H9 (cell line): Measurements from ENCODE around the gene CDNF. TPM values are rescaled to one million over a fixed set of nuclear protein-coding genes. Genes with fewer than 3 reads are reported as not detected.

ENCODE experiments used
- DNase-seq: peaks from one replicate; pipeline ENCODE4 v3.0.0-alpha.2; 2017
- H2AFZ ChIP-seq: one replicate; pipeline ENCODE4 v1.6.1; 2013; ENCODE audit warnings: mild to moderate bottlenecking, low read length, control low read depth, moderate library complexity
- H2AK5ac ChIP-seq: 2 replicates; pipeline ENCODE4 v1.6.1; 2013; ENCODE audit warnings: low read length, control low read depth, mixed read lengths; ENCODE audit not compliant: insufficient read length
- H2BK120ac ChIP-seq: one replicate; pipeline ENCODE4 v1.6.1; 2013; ENCODE audit warnings: low read depth, mild to moderate bottlenecking, low read length, control low read depth, inconsistent platforms; ENCODE audit not compliant: poor library complexity, severe bottlenecking
- H2BK12ac ChIP-seq: 2 replicates; pipeline ENCODE4 v1.6.1; 2013; ENCODE audit warnings: low read length, control low read depth, mixed read lengths, low read depth; ENCODE audit not compliant: insufficient read length
- H2BK15ac ChIP-seq: 2 replicates; pipeline ENCODE4 v1.6.1; 2013; ENCODE audit warnings: low read depth, low read length, control low read depth
- H2BK20ac ChIP-seq: one replicate; pipeline ENCODE4 v1.6.1; 2013; ENCODE audit warnings: low read depth, mild to moderate bottlenecking, low read length, control low read depth, inconsistent platforms; ENCODE audit not compliant: poor library complexity, severe bottlenecking
- H2BK5ac ChIP-seq: 2 replicates; pipeline ENCODE4 v1.6.1; 2013; ENCODE audit warnings: low read length, control low read depth, mixed read lengths; ENCODE audit not compliant: insufficient read length
- H3K14ac ChIP-seq: 2 replicates; pipeline ENCODE4 v1.6.1; 2013; ENCODE audit warnings: low read length, control low read depth; ENCODE audit not compliant: insufficient read depth
- H3K18ac ChIP-seq: 2 replicates; pipeline ENCODE4 v1.6.1; 2013; ENCODE audit warnings: low read depth, mild to moderate bottlenecking, mixed read lengths, low read length, control low read depth; ENCODE audit not compliant: insufficient read length
- H3K23ac ChIP-seq: 2 replicates; pipeline ENCODE4 v1.6.1; 2013; ENCODE audit warnings: low read length, control low read depth, mixed read lengths, low read depth; ENCODE audit not compliant: insufficient read length
- H3K23me2 ChIP-seq: 2 replicates; pipeline ENCODE4 v1.6.1; 2013; ENCODE audit warnings: low read depth, mild to moderate bottlenecking, mixed read lengths, low read length, control low read depth; ENCODE audit not compliant: insufficient read length, poor library complexity, severe bottlenecking
- H3K27ac ChIP-seq: 2 replicates; pipeline ENCODE4 v1.5.1; 2013; ENCODE audit warnings: low read length, control low read depth, mixed read lengths, low read depth; ENCODE audit not compliant: insufficient read length
- H3K27me3 ChIP-seq: 2 replicates; pipeline ENCODE4 v1.6.1; 2013; ENCODE audit warnings: low read length, control low read depth, inconsistent platforms; ENCODE audit not compliant: insufficient read depth
- H3K4ac ChIP-seq: 2 replicates; pipeline ENCODE4 v1.6.1; 2013; ENCODE audit warnings: low read depth, mild to moderate bottlenecking, control low read depth, inconsistent platforms, low read length, moderate library complexity
- H3K4me1 ChIP-seq: 2 replicates; pipeline ENCODE4 v1.6.1; 2013; ENCODE audit warnings: low read length, control low read depth, inconsistent platforms; ENCODE audit not compliant: insufficient read depth
- H3K4me2 ChIP-seq: 2 replicates; pipeline ENCODE4 v1.6.1; 2013; ENCODE audit warnings: low read length, control low read depth, mixed read lengths; ENCODE audit not compliant: insufficient read length, insufficient read depth
- H3K56ac ChIP-seq: 2 replicates; pipeline ENCODE4 v1.6.1; 2013; ENCODE audit warnings: low read depth, mild to moderate bottlenecking, mixed read lengths, low read length, control low read depth; ENCODE audit not compliant: insufficient read length
- H3K79me1 ChIP-seq: 2 replicates; pipeline ENCODE4 v1.6.1; 2013; ENCODE audit warnings: low read depth, mild to moderate bottlenecking, moderate library complexity, low read length, control low read depth, inconsistent platforms; ENCODE audit not compliant: insufficient read depth, poor library complexity, severe bottlenecking
- H3K79me2 ChIP-seq: 2 replicates; pipeline ENCODE4 v1.6.1; 2013; ENCODE audit warnings: low read length, control low read depth, inconsistent platforms; ENCODE audit not compliant: insufficient read depth
- H3K9ac ChIP-seq: 2 replicates; pipeline ENCODE4 v1.6.1; 2013; ENCODE audit warnings: low read length, control low read depth, mixed read lengths; ENCODE audit not compliant: insufficient read length; ENCODE audit errors: extremely low read depth
- H3K9me3 ChIP-seq: one replicate; pipeline ENCODE4 v1.6.1; 2013; ENCODE audit warnings: low read depth, low read length, inconsistent platforms; ENCODE audit not compliant: control insufficient read depth
- H3T11ph ChIP-seq: one replicate; pipeline ENCODE4 v1.6.1; 2013; ENCODE audit warnings: mild to moderate bottlenecking, low read length, control low read depth, inconsistent platforms
- H4K20me1 ChIP-seq: one replicate; pipeline ENCODE4 v1.6.1; 2013; ENCODE audit not compliant: control insufficient read depth, insufficient read length, insufficient read depth
- H4K5ac ChIP-seq: 2 replicates; pipeline ENCODE4 v1.6.1; 2013; ENCODE audit warnings: low read depth, mild to moderate bottlenecking, mixed read lengths, low read length, control low read depth; ENCODE audit not compliant: insufficient read length
- H4K8ac ChIP-seq: replicated peaks from 2 replicates; pipeline ENCODE4 v1.6.1; 2013; ENCODE audit warnings: low read length, control low read depth, mixed read lengths, low read depth; ENCODE audit not compliant: insufficient read length
- H4K91ac ChIP-seq: 2 replicates; pipeline ENCODE4 v1.6.1; 2013; ENCODE audit warnings: low read depth, mild to moderate bottlenecking, moderate library complexity, mixed read lengths, low read length, control low read depth; ENCODE audit not compliant: insufficient read length
- H3K27ac Mint-ChIP-seq, 3 experiments: 2 replicates in 2 of 3; 3 replicates in 1 of 3; pipeline ENCODE4 v1.8.0; 2020 to 2021; ENCODE audit warnings: mixed read lengths in 3 of 3, mild to moderate bottlenecking in 1 of 3, moderate library complexity in 1 of 3
- H3K27me3 Mint-ChIP-seq: 2 replicates; pipeline ENCODE4 v1.8.0; 2021; ENCODE audit warnings: low read depth, mild to moderate bottlenecking, moderate library complexity, mixed read lengths
- H3K36me3 Mint-ChIP-seq, 3 experiments: 2 replicates in 2 of 3; 3 replicates in 1 of 3; pipeline ENCODE4 v1.8.0; 2020 to 2021; ENCODE audit warnings: low read depth in 3 of 3, mixed read lengths in 3 of 3; ENCODE audit not compliant: insufficient read depth in 1 of 3
- H3K4me1 Mint-ChIP-seq, 2 experiments: 2 replicates each; pipeline ENCODE4 v1.8.0; 2020; ENCODE audit warnings: mixed read lengths in 2 of 2
- H3K4me3 Mint-ChIP-seq, 2 experiments: 2 replicates in 1 of 2; 3 replicates in 1 of 2; pipeline ENCODE4 v1.8.0; 2020 to 2021; ENCODE audit warnings: mild to moderate bottlenecking in 2 of 2, mixed read lengths in 2 of 2, moderate library complexity in 1 of 2
- H3K9me3 Mint-ChIP-seq, 2 experiments: 2 replicates in 1 of 2; 3 replicates in 1 of 2; pipeline ENCODE4 v1.8.0; 2020; ENCODE audit warnings: mild to moderate bottlenecking in 2 of 2, mixed read lengths in 2 of 2, moderate library complexity in 1 of 2
- WGBS: extraction: QIAGEN DNeasy Blood & Tissue Kit; methylation state at CpG from one replicate; pipeline ENCODE4 v1.1.7; 2013; ENCODE audit warnings: missing lambda C conversion rate, low lambda C conversion rate, mixed read lengths; ENCODE audit not compliant: insufficient read length; ENCODE audit errors: extremely low coverage; 5-methylcytosine and 5-hydroxymethylcytosine counted together
- total RNA-seq: library from RNA; stranded (reverse); gene quantifications from 2 replicates; pipeline ENCODE4 v1.2.1, GENCODE V29; 2021
- TF ChIP-seq, protein P1 (sequence below): fragments of 200-600 bp; sonication (generic); conservative IDR thresholded peaks from 3 replicates; pipeline ENCODE4 v1.8.0; 2021; ENCODE audit warnings: antibody characterized with exemption, mild to moderate bottlenecking

Gene CDNF
- total RNA-seq, 1 experiment from 2014 or later, result 1.3 TPM

DNA sequence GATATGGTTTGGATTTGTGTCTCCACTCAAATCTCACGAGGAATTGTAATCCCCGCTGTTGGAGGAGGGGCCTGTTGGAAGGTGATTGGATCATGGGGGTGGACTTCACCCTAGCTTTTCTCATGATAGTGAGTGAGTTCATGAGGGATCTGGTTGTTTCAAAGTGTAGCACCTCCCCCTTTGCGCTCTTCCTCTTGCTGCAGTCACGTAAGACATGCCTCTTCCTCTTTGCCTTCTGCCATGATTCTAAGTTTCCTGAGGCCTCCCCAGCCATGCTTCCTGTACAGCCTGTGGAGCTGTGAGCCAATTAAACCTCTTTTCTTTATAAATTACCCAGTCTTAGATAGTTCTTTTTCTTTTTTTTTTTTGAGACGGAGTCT lies 17.1 kb downstream of the CDNF start:
- Histone ChIP-seq H2BK120ac (no peak overlapping the region), H3K79me1 (no peaks in the 10 kb centered on the region), H3K23me2 (no peaks in the 10 kb centered on the region), H3K9ac (no peak overlapping the region), H4K5ac (no peak overlapping the region), H3K4ac (no peak overlapping the region), H4K20me1 (no peaks in the 10 kb centered on the region), H2BK5ac (no peak overlapping the region), H3K79me2 (no peaks in the 10 kb centered on the region), H3K18ac (no peak overlapping the region), H2BK12ac (no peak overlapping the region), H3K27ac (no peak overlapping the region), H2BK15ac (no peak overlapping the region), H2AFZ (peak overlapping the region; percentile 56), H2AK5ac (no peak overlapping the region), H3K4me1 (no peaks in the 10 kb centered on the region), H3K56ac (no peak overlapping the region), H3K27me3 (no peaks in the 10 kb centered on the region), H3K9me3 (no peaks in the 10 kb centered on the region), H3K23ac (no peak overlapping the region), H4K8ac (no peak overlapping the region), H2BK20ac (no peak overlapping the region), H4K91ac (no peak overlapping the region), H3T11ph (no peak overlapping the region), H3K4me2 (no peak overlapping the region), H3K14ac (no peak overlapping the region)
- no CpG with 5 or more reads among the region's 5 CpGs for WGBS
- Mint-ChIP-seq H3K9me3 (no peaks in the 10 kb centered on the region), H3K27me3 (peaks cover 3% of the 10 kb centered on the region), H3K36me3 (no peaks in the 10 kb centered on the region), H3K27ac (peak overlapping the region in 2 of 3 experiments; percentile 17 to 26; a peak in 1 of 7 replicates), H3K4me1 (peaks cover 16 to 24% of the 10 kb centered on the region in 2 experiments), H3K4me3 (no peak overlapping the region)
- TF ChIP-seq, protein P1, sequence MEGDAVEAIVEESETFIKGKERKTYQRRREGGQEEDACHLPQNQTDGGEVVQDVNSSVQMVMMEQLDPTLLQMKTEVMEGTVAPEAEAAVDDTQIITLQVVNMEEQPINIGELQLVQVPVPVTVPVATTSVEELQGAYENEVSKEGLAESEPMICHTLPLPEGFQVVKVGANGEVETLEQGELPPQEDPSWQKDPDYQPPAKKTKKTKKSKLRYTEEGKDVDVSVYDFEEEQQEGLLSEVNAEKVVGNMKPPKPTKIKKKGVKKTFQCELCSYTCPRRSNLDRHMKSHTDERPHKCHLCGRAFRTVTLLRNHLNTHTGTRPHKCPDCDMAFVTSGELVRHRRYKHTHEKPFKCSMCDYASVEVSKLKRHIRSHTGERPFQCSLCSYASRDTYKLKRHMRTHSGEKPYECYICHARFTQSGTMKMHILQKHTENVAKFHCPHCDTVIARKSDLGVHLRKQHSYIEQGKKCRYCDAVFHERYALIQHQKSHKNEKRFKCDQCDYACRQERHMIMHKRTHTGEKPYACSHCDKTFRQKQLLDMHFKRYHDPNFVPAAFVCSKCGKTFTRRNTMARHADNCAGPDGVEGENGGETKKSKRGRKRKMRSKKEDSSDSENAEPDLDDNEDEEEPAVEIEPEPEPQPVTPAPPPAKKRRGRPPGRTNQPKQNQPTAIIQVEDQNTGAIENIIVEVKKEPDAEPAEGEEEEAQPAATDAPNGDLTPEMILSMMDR, result no peak
- no peak for DNase-seq
